GM12865 (cell line): ENCODE data around the gene VPS13D.

Source experiments
- DNase-seq: peaks from one replicate; pipeline ENCODE4 v3.0.0; 2010; ENCODE audit warnings: low read depth
- H3K4me3 ChIP-seq: 2 replicates; pipeline ENCODE4 v1.5.1; 2011; ENCODE audit warnings: mild to moderate bottlenecking, low read depth, low read length, control low read depth
- TF ChIP-seq, protein P1 (sequence below): IDR thresholded peaks from 2 replicates; pipeline ENCODE4 v1.5.1; 2011; ENCODE audit warnings: low read length, control low read depth, low read depth, inconsistent platforms; ENCODE audit not compliant: insufficient read depth; ENCODE audit errors: missing control alignments

Gene VPS13D

DNA sequence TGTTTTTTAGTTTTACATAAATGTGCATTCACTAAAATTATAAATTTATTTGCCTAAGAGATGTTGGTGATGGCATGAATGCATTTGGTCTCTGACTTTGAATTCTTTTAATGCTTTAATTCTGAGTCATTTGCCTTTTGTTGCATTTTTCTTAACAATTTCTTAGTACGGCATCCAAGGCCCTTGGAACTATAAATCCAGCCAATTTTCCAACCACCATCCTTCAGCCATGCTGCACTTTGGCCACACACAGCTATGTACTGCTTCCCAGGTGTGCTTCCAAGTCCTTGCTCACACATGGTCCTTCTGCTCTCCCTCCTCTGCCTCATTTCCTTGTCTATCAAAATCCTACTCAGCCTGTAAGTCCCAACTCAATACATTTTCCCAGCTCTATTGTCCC is 227.1 kb downstream of the VPS13D start:
- no peak for DNase-seq
- TF ChIP-seq, protein P1, sequence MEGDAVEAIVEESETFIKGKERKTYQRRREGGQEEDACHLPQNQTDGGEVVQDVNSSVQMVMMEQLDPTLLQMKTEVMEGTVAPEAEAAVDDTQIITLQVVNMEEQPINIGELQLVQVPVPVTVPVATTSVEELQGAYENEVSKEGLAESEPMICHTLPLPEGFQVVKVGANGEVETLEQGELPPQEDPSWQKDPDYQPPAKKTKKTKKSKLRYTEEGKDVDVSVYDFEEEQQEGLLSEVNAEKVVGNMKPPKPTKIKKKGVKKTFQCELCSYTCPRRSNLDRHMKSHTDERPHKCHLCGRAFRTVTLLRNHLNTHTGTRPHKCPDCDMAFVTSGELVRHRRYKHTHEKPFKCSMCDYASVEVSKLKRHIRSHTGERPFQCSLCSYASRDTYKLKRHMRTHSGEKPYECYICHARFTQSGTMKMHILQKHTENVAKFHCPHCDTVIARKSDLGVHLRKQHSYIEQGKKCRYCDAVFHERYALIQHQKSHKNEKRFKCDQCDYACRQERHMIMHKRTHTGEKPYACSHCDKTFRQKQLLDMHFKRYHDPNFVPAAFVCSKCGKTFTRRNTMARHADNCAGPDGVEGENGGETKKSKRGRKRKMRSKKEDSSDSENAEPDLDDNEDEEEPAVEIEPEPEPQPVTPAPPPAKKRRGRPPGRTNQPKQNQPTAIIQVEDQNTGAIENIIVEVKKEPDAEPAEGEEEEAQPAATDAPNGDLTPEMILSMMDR = no peak
- H3K4me3 ChIP-seq = no peak overlapping the region

DNA sequence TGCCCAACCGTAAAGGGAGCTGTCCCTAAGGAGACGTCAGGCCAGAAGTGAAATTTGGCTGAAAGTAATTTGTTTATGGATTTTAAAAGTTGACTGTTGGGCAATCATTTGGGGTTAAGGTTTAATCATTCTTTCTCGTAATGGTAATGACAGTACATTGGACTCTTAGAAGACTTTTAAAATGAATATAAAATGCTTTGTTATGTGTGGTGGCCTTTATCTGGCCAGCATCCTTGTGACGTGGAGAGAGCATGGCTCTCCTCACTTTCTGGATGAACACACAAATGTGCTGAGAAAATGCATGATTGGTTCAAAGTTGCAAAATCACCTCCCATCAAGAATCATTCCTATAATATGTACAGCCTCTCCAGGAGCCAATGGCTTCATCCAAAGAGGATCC is 227.9 kb downstream of the VPS13D start:
- no peak overlapping the region for H3K4me3 ChIP-seq
- no peak for DNase-seq
- TF ChIP-seq, protein P1 = no peak

DNA sequence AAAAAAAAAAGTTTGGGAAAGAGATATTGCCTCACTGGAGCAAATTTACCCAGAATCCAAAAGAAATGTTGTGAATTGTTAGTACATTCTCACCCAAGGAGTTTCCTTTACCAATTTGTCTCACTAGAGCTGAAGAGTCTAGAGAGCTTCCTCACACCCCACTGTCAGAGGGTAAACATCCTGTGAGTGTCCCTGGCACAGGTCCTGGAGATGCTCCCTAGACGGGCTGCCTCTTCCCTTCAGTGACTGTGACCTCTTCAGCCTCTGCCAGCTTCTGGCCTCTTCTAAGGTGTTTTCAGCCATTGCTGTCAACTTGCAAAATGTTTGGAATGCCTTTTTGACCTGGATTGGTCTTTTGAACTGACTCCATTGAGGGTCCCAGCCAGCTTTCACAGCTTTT is 228.7 kb downstream of the VPS13D start:
- no peak for DNase-seq
- no peak overlapping the region for H3K4me3 ChIP-seq
- TF ChIP-seq, protein P1 = no peak

DNA sequence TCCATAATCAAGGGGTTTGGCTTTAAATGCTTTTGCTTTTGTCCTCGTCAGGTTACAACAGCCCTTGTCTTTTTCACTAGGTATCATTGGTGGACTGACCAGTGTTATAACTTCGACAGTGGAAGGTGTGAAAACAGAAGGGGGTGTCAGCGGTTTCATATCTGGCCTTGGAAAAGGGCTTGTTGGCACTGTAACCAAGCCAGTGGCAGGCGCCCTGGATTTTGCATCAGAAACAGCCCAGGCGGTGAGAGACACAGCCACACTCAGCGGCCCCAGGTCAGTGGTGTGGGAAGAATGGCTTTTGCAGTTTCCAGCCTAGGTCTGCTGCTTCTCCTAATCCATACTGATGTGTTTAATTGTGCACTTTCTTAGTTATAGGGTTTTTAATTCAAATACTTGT is 230.3 kb downstream of the VPS13D start:
- TF ChIP-seq, protein P1 = no peak
- DNase-seq = no peak
- no peak overlapping the region for H3K4me3 ChIP-seq

DNA sequence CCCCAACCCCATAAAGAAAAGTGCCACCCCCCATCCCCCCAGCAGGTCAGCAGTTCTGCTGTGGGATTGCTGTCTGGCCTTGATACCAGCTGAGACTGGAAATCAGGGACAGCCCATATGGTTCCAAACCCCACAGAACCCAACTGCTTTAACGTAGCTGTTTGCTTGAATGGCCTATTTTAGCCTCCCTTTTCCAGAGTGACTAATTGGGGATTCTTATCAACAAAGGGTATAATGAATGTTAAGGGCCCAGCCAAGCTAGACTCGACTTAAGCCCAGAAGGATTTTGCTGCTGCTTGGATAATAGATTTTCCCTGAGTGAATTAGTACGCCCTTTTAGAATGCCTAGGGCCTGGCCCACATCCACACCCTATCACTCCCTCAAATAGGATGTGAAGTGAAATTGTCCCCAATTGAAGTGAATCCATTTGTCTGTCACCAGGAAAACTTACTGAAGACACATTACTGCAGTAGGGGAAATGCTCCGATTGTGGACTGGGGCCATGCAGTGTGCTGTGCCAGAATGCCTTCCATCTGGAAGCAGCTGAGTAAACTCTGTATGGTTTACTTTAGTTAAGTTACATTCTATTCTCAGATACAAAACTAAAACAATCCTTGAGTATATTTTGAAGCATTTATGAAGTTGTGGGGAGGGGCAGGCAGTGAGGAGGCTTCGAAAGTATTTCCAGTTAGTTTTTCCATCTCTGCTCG is 231.2 kb downstream of the VPS13D start:
- TF ChIP-seq, protein P1 = no peak

DNA sequence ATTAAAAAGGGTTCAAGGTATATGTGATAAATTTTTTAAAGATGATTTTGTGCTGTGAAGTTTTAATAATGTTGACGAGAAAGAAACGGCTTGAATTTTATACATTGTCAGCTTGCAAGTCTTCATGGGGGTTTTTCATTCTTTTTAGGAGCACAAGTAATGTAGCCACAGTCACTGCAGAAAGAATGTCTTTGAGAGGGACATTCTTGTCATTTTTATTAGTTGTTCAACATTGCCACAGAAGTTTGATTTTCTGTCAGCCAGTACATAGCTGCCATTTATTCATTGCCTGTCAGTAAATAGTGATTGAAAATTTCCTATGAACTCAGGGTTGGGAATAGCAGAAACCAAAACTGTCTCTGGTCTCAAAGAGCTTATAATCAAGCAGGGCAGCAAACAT is 231.9 kb downstream of the VPS13D start:
- DNase-seq = no peak
- no peak overlapping the region for H3K4me3 ChIP-seq
- TF ChIP-seq, protein P1 = no peak

More for the DNA sequence above, 231.2 kb downstream of the VPS13D start:
- DNase-seq = no peak
- no peak overlapping the region for H3K4me3 ChIP-seq

DNA sequence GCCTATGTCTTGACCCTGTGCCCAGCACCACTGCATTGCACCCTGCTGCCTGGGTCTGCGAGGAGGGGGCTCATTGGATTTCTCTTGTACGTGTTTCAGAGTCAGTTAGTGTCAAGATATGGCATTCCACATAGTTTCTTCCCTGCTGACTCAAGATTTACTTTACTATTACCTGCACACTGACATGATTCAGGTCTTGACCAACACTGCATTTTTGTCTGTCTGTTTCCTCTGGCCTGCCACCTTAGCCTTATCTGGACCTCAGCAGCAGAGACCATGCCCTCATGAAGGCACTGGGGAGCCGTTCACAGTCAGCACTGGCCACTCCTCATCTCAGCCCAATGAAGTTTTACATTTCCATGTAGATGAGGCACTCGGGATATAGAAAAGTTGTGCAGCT is 232.8 kb downstream of the VPS13D start:
- TF ChIP-seq, protein P1 = no peak
- no peak overlapping the region for H3K4me3 ChIP-seq
- DNase-seq = no peak
